GM12878 (cell line): Measurements from ENCODE around the gene C1orf198. TPM values are rescaled to one million over a fixed set of nuclear protein-coding genes. Genes with fewer than 3 reads are reported as not detected.

ENCODE experiments used
- ATAC-seq: fragments of 200-7000 bp; cut with Tn5 transposase; 3 replicates; pipeline ENCODE4 v1.9.1; 2020; ENCODE audit warnings: mild to moderate bottlenecking, moderate library complexity
- BruUV-seq: library from RNA; stranded (reverse); fragments of 400-500 nt; replicated peaks from 2 replicates; lab custom pipeline; 2021; lab: Mats Ljungman, UMichigan
- CTCF ChIA-PET: fragments of 300-600 bp; sonication (Branson Sonifier 250); formaldehyde crosslinking; extraction: SDS; loops from one replicate; lab custom pipeline; 2021; ENCODE audit warnings: inconsistent platforms; lab: Yijun Ruan, JAX
- POLR2A ChIA-PET: fragments of 350-600 bp; formaldehyde crosslinking; extraction: SDS; loops from one replicate; lab custom pipeline; 2021; ENCODE audit warnings: inconsistent platforms; lab: Charles Lee
- RAD21 ChIA-PET: fragments of 300-600 bp; sonication (Branson Sonifier 250); formaldehyde crosslinking; loops from one replicate; lab custom pipeline; 2023; ENCODE audit warnings: antibody characterized with exemption; ENCODE audit not compliant: unreplicated experiment; lab: Charles Lee
- SMC1A ChIA-PET: fragments of 300-600 bp; sonication (Branson Sonifier 250); formaldehyde crosslinking; loops from one replicate; lab custom pipeline; 2023; ENCODE audit not compliant: unreplicated experiment, uncharacterized antibody; lab: Charles Lee
- DNase-seq: peaks from one replicate; pipeline ENCODE4 v3.0.0-alpha.2; 2011; ENCODE audit warnings: low read depth, low spot score
- FAIRE-seq: peaks from 3 replicates; lab custom pipeline; 2011; peaks lifted over from hg19 to GRCh38; lab: Jason Lieb, UNC
- H2AFZ ChIP-seq: 2 replicates; pipeline ENCODE4 v1.6.0; 2011; ENCODE audit warnings: low read depth, low read length, control low read depth; ENCODE audit not compliant: control insufficient read depth
- H3K27ac ChIP-seq: 2 replicates; pipeline ENCODE4 v1.5.1; 2011; ENCODE audit warnings: control low read depth; ENCODE audit not compliant: control insufficient read depth, insufficient read depth
- H3K27me3 ChIP-seq, 2 experiments: replicated peaks in 1 of 2; 2 replicates each; pipeline versions ENCODE4 v1.6.0 to v1.6.1; 2011; ENCODE audit warnings: low read length in 1 of 2; ENCODE audit not compliant: control insufficient read depth in 2 of 2, insufficient read depth in 2 of 2
- H3K36me3 ChIP-seq, 2 experiments: 2 replicates each; pipeline ENCODE4 v1.5.1; 2011; ENCODE audit warnings: low read length in 1 of 2; ENCODE audit not compliant: control insufficient read depth in 2 of 2, insufficient read depth in 2 of 2
- H3K4me1 ChIP-seq: 2 replicates; pipeline ENCODE4 v1.6.1; 2011; ENCODE audit warnings: mild to moderate bottlenecking, low read length, moderate library complexity, mixed read lengths; ENCODE audit not compliant: control insufficient read depth, insufficient read depth
- H3K4me2 ChIP-seq: 2 replicates; pipeline ENCODE4 v1.6.0; 2011; ENCODE audit warnings: control low read depth; ENCODE audit not compliant: control insufficient read depth, insufficient read depth
- H3K4me3 ChIP-seq: fragments of 200-600 bp; sonication (generic); 2 replicates; pipeline ENCODE4 v1.5.1; 2016
- H3K79me2 ChIP-seq: 2 replicates; pipeline ENCODE4 v1.6.0; 2011; ENCODE audit warnings: low read length; ENCODE audit not compliant: control insufficient read depth, insufficient read depth
- H3K9ac ChIP-seq: 2 replicates; pipeline ENCODE4 v1.8.0; 2011; ENCODE audit warnings: low read length, control low read depth, mixed read lengths; ENCODE audit not compliant: control insufficient read depth, insufficient read depth
- H3K9me3 ChIP-seq: replicated peaks from 3 replicates; pipeline ENCODE4 v1.5.1; 2011; ENCODE audit warnings: mild to moderate bottlenecking, low read length; ENCODE audit not compliant: control insufficient read depth, insufficient read depth
- H4K20me1 ChIP-seq: 2 replicates; pipeline ENCODE4 v1.6.0; 2011; ENCODE audit not compliant: control insufficient read depth, insufficient read depth
- EGR1 ChIP-seq, 2 experiments: IDR thresholded peaks; 1 replicate in 1 of 2; 2 replicates in 1 of 2; pipeline ENCODE4 v1.6.1; 2011 to 2012; ENCODE audit warnings: low read depth in 2 of 2, low read length in 2 of 2, borderline replicate concordance in 1 of 2, mild to moderate bottlenecking in 1 of 2, moderate library complexity in 1 of 2
- EP300 ChIP-seq, 2 experiments: fragments of 150-350 bp in 1 of 2; IDR thresholded peaks; 2 replicates each; pipeline ENCODE4 v1.6.1; 2011 to 2012; ENCODE audit warnings: low read depth in 2 of 2, low read length in 2 of 2, borderline replicate concordance in 1 of 2, improper control_type of control experiment in 1 of 2, inconsistent platforms in 1 of 2; ENCODE audit not compliant: control insufficient read depth in 1 of 2
- NR2C2 ChIP-seq: IDR thresholded peaks from 2 replicates; pipeline ENCODE4 v1.6.1; 2011; ENCODE audit warnings: borderline replicate concordance, low read depth; ENCODE audit not compliant: control insufficient read depth, insufficient read length
- PAX5 ChIP-seq: IDR thresholded peaks from 2 replicates; pipeline ENCODE4 v1.6.1; 2011; ENCODE audit warnings: low read depth, low read length, borderline replicate concordance
- SMAD5 ChIP-seq: IDR thresholded peaks from 2 replicates; pipeline ENCODE4 v1.6.1; 2016; ENCODE audit warnings: antibody characterized with exemption, low read depth
- SMC3 ChIP-seq: IDR thresholded peaks from 2 replicates; pipeline ENCODE4 v1.6.1; 2011; ENCODE audit warnings: low read length, improper control_type of control experiment, borderline replicate concordance
- TCF7 ChIP-seq: IDR thresholded peaks from 2 replicates; pipeline ENCODE4 v1.6.1; 2014; ENCODE audit warnings: antibody characterized with exemption, borderline replicate concordance
- ZNF274 ChIP-seq: IDR thresholded peaks from one replicate; pipeline ENCODE4 v1.8.0; 2011; ENCODE audit not compliant: insufficient read length, insufficient read depth
- ZNF384 ChIP-seq: IDR thresholded peaks from 2 replicates; pipeline ENCODE4 v1.6.1; 2012; ENCODE audit warnings: low read depth, mild to moderate bottlenecking, low read length, improper control_type of control experiment, borderline replicate concordance
- WGBS: methylation state at CpG from one replicate; pipeline ENCODE4 v1.1.6; 2016; ENCODE audit warnings: low lambda C conversion rate; ENCODE audit not compliant: insufficient replicate concordance, insufficient coverage; ENCODE audit errors: missing lambda C conversion rate; 5-methylcytosine and 5-hydroxymethylcytosine counted together
- in situ Hi-C: fragments of 300-500 bp; cut with MboI; formaldehyde crosslinking; loops from 9 replicates; pipeline ENCODE4 v1.14.3; 2018; ENCODE audit warnings: mixed read lengths
- intact Hi-C: fragments of 100-400 bp; cut with micrococcal nuclease; formaldehyde crosslinking; loops from one replicate; pipeline ENCODE4 v1.14.2; 2022; ENCODE audit not compliant: unreplicated experiment
- polyA plus RNA-seq, 11 experiments: library from polyadenylated mRNA; depleted of rRNA in 4 of 11; unstranded in 6 of 11; stranded (reverse) in 5 of 11; fragments of >200 nt; fragmentation: Nextera tagmentation in 4 of 11; fragmentation: Illumina TruSeq in 1 of 11; extraction: Ambion mirVana in 4 of 11; extraction: Trizol in 1 of 11; gene quantifications; 1 replicate in 1 of 11; 2 replicates in 10 of 11; pipeline versions ENCODE4 v1.2.1 to v1.2.3, GENCODE V29; 2011 to 2016; ENCODE audit warnings: inconsistent platforms in 2 of 11, missing spikeins in 2 of 11, low read depth in 1 of 11
- total RNA-seq, 4 experiments: library from RNA; depleted of rRNA in 3 of 4; stranded (reverse); fragments of >200 nt in 3 of 4; fragmentation: Illumina TruSeq in 1 of 4; extraction: Trizol in 1 of 4; gene quantifications; 2 replicates each; pipeline versions ENCODE4 v1.2.1 to v1.2.3, GENCODE V29; 2013 to 2021
- TF ChIP-seq, protein P1 (sequence below), 3 experiments: IDR thresholded peaks in 2 of 3; conservative IDR thresholded peaks in 1 of 3; 2 replicates each; pipeline ENCODE4 v1.5.1; 2011; ENCODE audit warnings: low read depth in 3 of 3, low read length in 3 of 3, mild to moderate bottlenecking in 3 of 3, control low read depth in 2 of 3, moderate library complexity in 2 of 3, inconsistent platforms in 1 of 3, mixed read lengths in 1 of 3; ENCODE audit not compliant: control insufficient read depth in 2 of 3, insufficient read depth in 1 of 3; ENCODE audit errors: extremely low read depth in 1 of 3
- TF ChIP-seq, protein P2 (sequence below): fragments of 450-650 bp; IDR thresholded peaks from 2 replicates; pipeline ENCODE4 v1.6.1; 2017; ENCODE audit warnings: antibody characterized with exemption, mild to moderate bottlenecking, moderate library complexity
- TF ChIP-seq, protein P3 (sequence below): fragments of 450-650 bp; formaldehyde crosslinking; IDR thresholded peaks from 2 replicates; pipeline ENCODE4 v1.4.0; 2020; ENCODE audit warnings: mild to moderate bottlenecking, moderate library complexity

C1orf198 gene
- total and polyA plus RNA-seq, 10 of the 15 experiments (the other 5 are each of a cell fraction or from before 2014, with no cell fraction given) = 0.16 to 2.8 (median 1.1) TPM

DNA sequence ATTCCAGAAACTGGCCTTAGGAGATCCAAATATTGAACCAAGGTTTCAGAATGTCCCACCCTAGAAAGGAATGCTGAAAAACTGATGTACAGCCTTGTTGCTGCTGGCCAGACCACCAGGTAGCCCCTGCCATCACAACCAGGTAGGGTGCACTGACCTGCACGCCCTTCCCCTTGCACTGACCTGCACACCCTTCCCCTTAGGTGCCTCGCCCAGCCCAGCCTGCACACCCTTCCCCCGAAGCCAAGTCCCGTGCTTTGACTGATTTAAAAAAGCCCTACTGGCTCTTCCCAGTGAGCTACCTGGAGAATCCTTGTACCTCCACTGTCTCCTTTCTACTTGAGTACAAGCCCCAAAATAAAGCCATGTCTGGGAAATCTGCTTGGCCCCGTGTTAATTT lies 26.3 kb upstream of the C1orf198 start (continued):
- TF ChIP-seq, protein P1, sequence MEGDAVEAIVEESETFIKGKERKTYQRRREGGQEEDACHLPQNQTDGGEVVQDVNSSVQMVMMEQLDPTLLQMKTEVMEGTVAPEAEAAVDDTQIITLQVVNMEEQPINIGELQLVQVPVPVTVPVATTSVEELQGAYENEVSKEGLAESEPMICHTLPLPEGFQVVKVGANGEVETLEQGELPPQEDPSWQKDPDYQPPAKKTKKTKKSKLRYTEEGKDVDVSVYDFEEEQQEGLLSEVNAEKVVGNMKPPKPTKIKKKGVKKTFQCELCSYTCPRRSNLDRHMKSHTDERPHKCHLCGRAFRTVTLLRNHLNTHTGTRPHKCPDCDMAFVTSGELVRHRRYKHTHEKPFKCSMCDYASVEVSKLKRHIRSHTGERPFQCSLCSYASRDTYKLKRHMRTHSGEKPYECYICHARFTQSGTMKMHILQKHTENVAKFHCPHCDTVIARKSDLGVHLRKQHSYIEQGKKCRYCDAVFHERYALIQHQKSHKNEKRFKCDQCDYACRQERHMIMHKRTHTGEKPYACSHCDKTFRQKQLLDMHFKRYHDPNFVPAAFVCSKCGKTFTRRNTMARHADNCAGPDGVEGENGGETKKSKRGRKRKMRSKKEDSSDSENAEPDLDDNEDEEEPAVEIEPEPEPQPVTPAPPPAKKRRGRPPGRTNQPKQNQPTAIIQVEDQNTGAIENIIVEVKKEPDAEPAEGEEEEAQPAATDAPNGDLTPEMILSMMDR (IDR thresholded peaks at IDR 0.05 in 2 of 3, conservative IDR thresholded peaks at IDR 0.05 in 1 of 3; ENCODE audit: control insufficient read depth in 2 of 3, extremely low read depth in 1 of 3, insufficient read depth in 1 of 3, low read depth in 3 of 3, low read length in 3 of 3) = no peak
- no peak for TF ChIP-seq ZNF384
- TF ChIP-seq TCF7 = no peak
- TF ChIP-seq EP300 (IDR thresholded peaks at IDR 0.05; ENCODE audit: borderline replicate concordance in 1 of 2, control insufficient read depth in 1 of 2, low read depth in 2 of 2, low read length in 2 of 2) = no peak
- no peak for TF ChIP-seq NR2C2
- no peak for TF ChIP-seq SMAD5
- no peak for TF ChIP-seq PAX5
- no peak for TF ChIP-seq ZNF274

DNA sequence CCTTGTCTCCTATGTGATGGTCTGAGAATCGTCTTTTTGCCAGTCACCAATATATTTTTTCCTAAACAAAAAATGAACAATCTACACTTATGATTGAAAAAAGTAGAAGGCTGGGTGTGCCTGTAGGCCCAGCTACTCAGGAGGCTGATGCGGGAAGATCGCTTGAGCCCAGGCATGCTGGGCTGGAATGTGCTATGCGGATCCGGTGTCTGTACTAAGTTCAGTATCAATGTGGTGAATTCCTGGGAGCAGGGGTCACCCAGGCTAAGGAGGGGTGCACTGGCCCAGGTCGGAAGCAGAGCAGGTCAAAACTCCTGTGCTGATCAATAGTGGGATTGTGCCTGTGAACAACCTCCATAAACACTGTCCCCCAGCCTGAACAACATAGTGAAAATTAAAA lies 25.7 kb upstream of the C1orf198 start:
- H3K36me3 ChIP-seq = no peaks in the 10 kb centered on the region
- in situ Hi-C loops (no loop called here), intact Hi-C loops (no loop called here)
- H3K4me1 ChIP-seq = no peaks in the 10 kb centered on the region
- ChIA-PET SMC1A (interaction anchor here (0.5 to 1.2 kb wide), 2 partner anchors 195 to 700 kb away, joined by 3 to 4 read pairs; no protein-coding TSS in a partner anchor), POLR2A (no interaction called here), RAD21 (no interaction called here), CTCF (interaction anchor here (1.5 kb wide), 1 partner anchor 13 kb away, joined by 3 read pairs; no protein-coding TSS in a partner anchor)
- BruUV-seq = no TSS peak
- no peaks in the 10 kb centered on the region for H4K20me1 ChIP-seq
- no peak for ATAC-seq
- no peaks in the 10 kb centered on the region for H3K9me3 ChIP-seq
- H2AFZ ChIP-seq = no peak overlapping the region
- H3K4me2 ChIP-seq = no peak overlapping the region
- DNase-seq = no peak
- no peaks in the 10 kb centered on the region for H3K27me3 ChIP-seq
- H3K79me2 ChIP-seq = no peaks in the 10 kb centered on the region
- H3K9ac ChIP-seq = no peak overlapping the region
- no peak for FAIRE-seq
- WGBS = 70% methylated on average over 6 of the region's 6 CpGs
- no peak overlapping the region for H3K27ac ChIP-seq
- H3K4me3 ChIP-seq = no peak overlapping the region
- no peak for TF ChIP-seq EGR1 (IDR thresholded peaks at IDR 0.05; ENCODE audit: borderline replicate concordance in 1 of 2, low read depth in 2 of 2, low read length in 2 of 2)
- no peak for TF ChIP-seq ZNF274
- TF ChIP-seq SMC3 = no peak
- TF ChIP-seq, protein P2, sequence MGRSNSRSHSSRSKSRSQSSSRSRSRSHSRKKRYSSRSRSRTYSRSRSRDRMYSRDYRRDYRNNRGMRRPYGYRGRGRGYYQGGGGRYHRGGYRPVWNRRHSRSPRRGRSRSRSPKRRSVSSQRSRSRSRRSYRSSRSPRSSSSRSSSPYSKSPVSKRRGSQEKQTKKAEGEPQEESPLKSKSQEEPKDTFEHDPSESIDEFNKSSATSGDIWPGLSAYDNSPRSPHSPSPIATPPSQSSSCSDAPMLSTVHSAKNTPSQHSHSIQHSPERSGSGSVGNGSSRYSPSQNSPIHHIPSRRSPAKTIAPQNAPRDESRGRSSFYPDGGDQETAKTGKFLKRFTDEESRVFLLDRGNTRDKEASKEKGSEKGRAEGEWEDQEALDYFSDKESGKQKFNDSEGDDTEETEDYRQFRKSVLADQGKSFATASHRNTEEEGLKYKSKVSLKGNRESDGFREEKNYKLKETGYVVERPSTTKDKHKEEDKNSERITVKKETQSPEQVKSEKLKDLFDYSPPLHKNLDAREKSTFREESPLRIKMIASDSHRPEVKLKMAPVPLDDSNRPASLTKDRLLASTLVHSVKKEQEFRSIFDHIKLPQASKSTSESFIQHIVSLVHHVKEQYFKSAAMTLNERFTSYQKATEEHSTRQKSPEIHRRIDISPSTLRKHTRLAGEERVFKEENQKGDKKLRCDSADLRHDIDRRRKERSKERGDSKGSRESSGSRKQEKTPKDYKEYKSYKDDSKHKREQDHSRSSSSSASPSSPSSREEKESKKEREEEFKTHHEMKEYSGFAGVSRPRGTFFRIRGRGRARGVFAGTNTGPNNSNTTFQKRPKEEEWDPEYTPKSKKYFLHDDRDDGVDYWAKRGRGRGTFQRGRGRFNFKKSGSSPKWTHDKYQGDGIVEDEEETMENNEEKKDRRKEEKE = no peak
- TF ChIP-seq, protein P3, sequence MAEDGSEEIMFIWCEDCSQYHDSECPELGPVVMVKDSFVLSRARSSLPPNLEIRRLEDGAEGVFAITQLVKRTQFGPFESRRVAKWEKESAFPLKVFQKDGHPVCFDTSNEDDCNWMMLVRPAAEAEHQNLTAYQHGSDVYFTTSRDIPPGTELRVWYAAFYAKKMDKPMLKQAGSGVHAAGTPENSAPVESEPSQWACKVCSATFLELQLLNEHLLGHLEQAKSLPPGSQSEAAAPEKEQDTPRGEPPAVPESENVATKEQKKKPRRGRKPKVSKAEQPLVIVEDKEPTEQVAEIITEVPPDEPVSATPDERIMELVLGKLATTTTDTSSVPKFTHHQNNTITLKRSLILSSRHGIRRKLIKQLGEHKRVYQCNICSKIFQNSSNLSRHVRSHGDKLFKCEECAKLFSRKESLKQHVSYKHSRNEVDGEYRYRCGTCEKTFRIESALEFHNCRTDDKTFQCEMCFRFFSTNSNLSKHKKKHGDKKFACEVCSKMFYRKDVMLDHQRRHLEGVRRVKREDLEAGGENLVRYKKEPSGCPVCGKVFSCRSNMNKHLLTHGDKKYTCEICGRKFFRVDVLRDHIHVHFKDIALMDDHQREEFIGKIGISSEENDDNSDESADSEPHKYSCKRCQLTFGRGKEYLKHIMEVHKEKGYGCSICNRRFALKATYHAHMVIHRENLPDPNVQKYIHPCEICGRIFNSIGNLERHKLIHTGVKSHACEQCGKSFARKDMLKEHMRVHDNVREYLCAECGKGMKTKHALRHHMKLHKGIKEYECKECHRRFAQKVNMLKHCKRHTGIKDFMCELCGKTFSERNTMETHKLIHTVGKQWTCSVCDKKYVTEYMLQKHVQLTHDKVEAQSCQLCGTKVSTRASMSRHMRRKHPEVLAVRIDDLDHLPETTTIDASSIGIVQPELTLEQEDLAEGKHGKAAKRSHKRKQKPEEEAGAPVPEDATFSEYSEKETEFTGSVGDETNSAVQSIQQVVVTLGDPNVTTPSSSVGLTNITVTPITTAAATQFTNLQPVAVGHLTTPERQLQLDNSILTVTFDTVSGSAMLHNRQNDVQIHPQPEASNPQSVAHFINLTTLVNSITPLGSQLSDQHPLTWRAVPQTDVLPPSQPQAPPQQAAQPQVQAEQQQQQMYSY (CRISPR knock-in tag) = no peak
